GM21723 (cell line): ENCODE data around the gene MKRN2OS.
"Not testable (repeated sequence)": the region's sequence is repeated elsewhere in the genome, so short reads cannot be mapped to it uniquely, and the experiment has no call there.

Experiments used
- ATAC-seq: cut with Tn5 transposase; IDR thresholded peaks from one replicate; pipeline ENCODE4 v1.9.1; 2021; ENCODE audit warnings: mild to moderate bottlenecking, moderate library complexity; ENCODE audit not compliant: unreplicated experiment

Gene MKRN2OS

GRCh38 chr3:12562451-12562850, 17.2 kb upstream of the MKRN2OS start:
- ATAC-seq = no peak

- no peak for ATAC-seq
Observed at GRCh38 chr3:12561397-12561796, 16.1 kb upstream of the MKRN2OS start.

GRCh38 chr3:12560505-12561190, 15.3 kb upstream of the MKRN2OS start:
- ATAC-seq = peak; percentile 68

GRCh38 chr3:12559520-12559919, 14.2 kb upstream of the MKRN2OS start:
- ATAC-seq = no peak

GRCh38 chr3:12558706-12559105, 13.4 kb upstream of the MKRN2OS start:
- ATAC-seq = no peak

- no peak for ATAC-seq
Observed at GRCh38 chr3:12557473-12558100, 12.3 kb upstream of the MKRN2OS start.

GRCh38 chr3:12556690-12557472, 11.6 kb upstream of the MKRN2OS start, which contains the start of gene MKRN2:
Gene MKRN2 (plus strand): TSS chr3:12557087. CDS start chr3:12557151, 64 bp downstream.
- peak; percentile 75 for ATAC-seq

GRCh38 chr3:12556314-12556689, 11.0 kb upstream of the MKRN2OS start:
- ATAC-seq = no peak

- no peak for ATAC-seq
Observed at GRCh38 chr3:12553921-12554391, 8.7 kb upstream of the MKRN2OS start.

- no peak for ATAC-seq
Observed at GRCh38 chr3:12549971-12550760, 4.9 kb upstream of the MKRN2OS start.

GRCh38 chr3:12544652-12545472, 437 bp downstream of the MKRN2OS start:
- no peak for ATAC-seq

- not testable (repeated sequence) for ATAC-seq
Observed at GRCh38 chr3:12543497-12543896, 1.8 kb downstream of the MKRN2OS start.

- no peak for ATAC-seq
Observed at GRCh38 chr3:12541625-12542024, 3.7 kb downstream of the MKRN2OS start.

GRCh38 chr3:12536423-12536822, 8.9 kb downstream of the MKRN2OS start:
- no peak for ATAC-seq

- no peak for ATAC-seq
Observed at GRCh38 chr3:12532182-12532581, 13.1 kb downstream of the MKRN2OS start.

GRCh38 chr3:12527757-12528143, 17.5 kb downstream of the MKRN2OS start:
- no peak for ATAC-seq

- ATAC-seq = no peak
Observed at GRCh38 chr3:12522721-12523120, 22.6 kb downstream of the MKRN2OS start.

- no peak for ATAC-seq
Observed at GRCh38 chr3:12521010-12521409, 24.3 kb downstream of the MKRN2OS start.

- no peak for ATAC-seq
Observed at GRCh38 chr3:12518261-12519028, 26.9 kb downstream of the MKRN2OS start.
